Peyer's patch (tissue), 4 donors: ENCODE data around the gene DDX28. TPM values are rescaled to one million over a fixed set of nuclear protein-coding genes. Genes with fewer than 3 reads are reported as not detected.

Experiments used
- DNase-seq, 3 donors: peaks; one replicate each; pipeline ENCODE4 v3.0.0-alpha.2; 2017 to 2019
- H3K27ac ChIP-seq, 4 donors: fragments of 200-600 bp; sonication (generic); one replicate each; pipeline ENCODE4 v1.5.1; 2016 to 2019
- H3K27me3 ChIP-seq, 2 donors: fragments of 200-600 bp; sonication (generic); one replicate each; pipeline ENCODE4 v1.5.1; 2019
- H3K36me3 ChIP-seq, 3 donors: fragments of 200-600 bp; sonication (generic); one replicate each; pipeline ENCODE4 v1.5.1; 2016 to 2019
- H3K4me1 ChIP-seq, 4 donors: fragments of 200-600 bp; sonication (generic); one replicate each; pipeline ENCODE4 v1.5.1; 2016 to 2019
- H3K4me3 ChIP-seq, 4 donors: fragments of 200-600 bp; sonication (generic); 1 replicate in 3 of 4; 2 replicates in 1 of 4; pipeline ENCODE4 v1.5.1; 2016 to 2019; ENCODE audit warnings: mild to moderate bottlenecking in 1 of 4
- H3K9me3 ChIP-seq, 4 donors: fragments of 200-600 bp; sonication (generic); one replicate each; pipeline ENCODE4 v1.5.1; 2016 to 2019; ENCODE audit warnings: mild to moderate bottlenecking in 1 of 4
- POLR2A ChIP-seq, 2 donors: fragments of 450-650 bp; IDR thresholded peaks; one replicate each; pipeline ENCODE4 v1.5.1; 2017; ENCODE audit warnings: antibody characterized with exemption in 2 of 2, mild to moderate bottlenecking in 2 of 2, moderate library complexity in 2 of 2
- total RNA-seq, 4 donors: library from RNA; depleted of rRNA; stranded (reverse); fragments of >200 nt; gene quantifications; one replicate each; pipeline ENCODE4 v1.1.0, GENCODE V29; 2016
- TF ChIP-seq, protein P1 (sequence below), 6 experiments: fragments of 450-650 bp in 4 of 6; fragments of 200-600 bp in 2 of 6; sonication (generic) in 1 of 6; IDR thresholded peaks; one replicate each; pipeline ENCODE4 v1.5.1; 2017 to 2019; ENCODE audit warnings: antibody characterized with exemption in 6 of 6, mild to moderate bottlenecking in 3 of 6, moderate library complexity in 1 of 6

Gene DDX28
- total RNA-seq, 4 donors from 2014 or later, result 3.4 to 6.7 (median 4.1) TPM

DNA sequence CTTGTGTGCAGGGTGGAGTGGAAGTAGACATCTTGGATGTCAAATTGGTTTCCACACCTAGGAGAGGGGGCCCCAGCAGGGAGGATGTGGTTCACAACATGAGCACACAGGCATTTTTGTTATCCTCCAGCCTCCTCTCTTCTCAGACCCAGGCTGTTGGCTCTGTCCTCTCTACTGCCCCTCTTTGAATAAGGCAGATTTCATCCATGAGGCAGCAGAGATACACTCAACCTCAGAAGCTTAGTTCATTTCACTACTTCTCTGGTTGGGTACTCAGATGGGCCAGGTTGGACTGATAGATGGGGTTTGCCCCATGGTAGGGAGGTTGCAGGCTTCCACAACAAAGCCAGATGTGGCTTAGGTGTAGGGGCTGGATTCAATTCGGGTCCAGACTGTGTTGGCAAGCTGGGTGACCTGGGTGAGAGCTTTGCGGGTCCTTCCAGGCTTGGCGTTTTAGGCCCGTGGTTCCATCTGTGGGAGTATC is 39.9 kb upstream of the DDX28 start:
- Histone ChIP-seq H3K4me3 (no peak overlapping the region), H3K27ac (peak overlapping the region in 1 of 4 donors; percentile 13), H3K36me3 (peaks cover 0 to 9% (median 0%) of the 10 kb centered on the region in 3 donors), H3K4me1 (peaks cover 0 to 7% (median 3%) of the 10 kb centered on the region in 4 donors), H3K27me3 (no peaks in the 10 kb centered on the region), H3K9me3 (no peaks in the 10 kb centered on the region)
- no peak for TF ChIP-seq POLR2A (IDR thresholded peaks at IDR 0.05)
- TF ChIP-seq, protein P1, sequence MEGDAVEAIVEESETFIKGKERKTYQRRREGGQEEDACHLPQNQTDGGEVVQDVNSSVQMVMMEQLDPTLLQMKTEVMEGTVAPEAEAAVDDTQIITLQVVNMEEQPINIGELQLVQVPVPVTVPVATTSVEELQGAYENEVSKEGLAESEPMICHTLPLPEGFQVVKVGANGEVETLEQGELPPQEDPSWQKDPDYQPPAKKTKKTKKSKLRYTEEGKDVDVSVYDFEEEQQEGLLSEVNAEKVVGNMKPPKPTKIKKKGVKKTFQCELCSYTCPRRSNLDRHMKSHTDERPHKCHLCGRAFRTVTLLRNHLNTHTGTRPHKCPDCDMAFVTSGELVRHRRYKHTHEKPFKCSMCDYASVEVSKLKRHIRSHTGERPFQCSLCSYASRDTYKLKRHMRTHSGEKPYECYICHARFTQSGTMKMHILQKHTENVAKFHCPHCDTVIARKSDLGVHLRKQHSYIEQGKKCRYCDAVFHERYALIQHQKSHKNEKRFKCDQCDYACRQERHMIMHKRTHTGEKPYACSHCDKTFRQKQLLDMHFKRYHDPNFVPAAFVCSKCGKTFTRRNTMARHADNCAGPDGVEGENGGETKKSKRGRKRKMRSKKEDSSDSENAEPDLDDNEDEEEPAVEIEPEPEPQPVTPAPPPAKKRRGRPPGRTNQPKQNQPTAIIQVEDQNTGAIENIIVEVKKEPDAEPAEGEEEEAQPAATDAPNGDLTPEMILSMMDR (IDR thresholded peaks at IDR 0.05), result no peak
- DNase-seq, result peak in 2 of 3 donors; percentile 45 to 69

DNA sequence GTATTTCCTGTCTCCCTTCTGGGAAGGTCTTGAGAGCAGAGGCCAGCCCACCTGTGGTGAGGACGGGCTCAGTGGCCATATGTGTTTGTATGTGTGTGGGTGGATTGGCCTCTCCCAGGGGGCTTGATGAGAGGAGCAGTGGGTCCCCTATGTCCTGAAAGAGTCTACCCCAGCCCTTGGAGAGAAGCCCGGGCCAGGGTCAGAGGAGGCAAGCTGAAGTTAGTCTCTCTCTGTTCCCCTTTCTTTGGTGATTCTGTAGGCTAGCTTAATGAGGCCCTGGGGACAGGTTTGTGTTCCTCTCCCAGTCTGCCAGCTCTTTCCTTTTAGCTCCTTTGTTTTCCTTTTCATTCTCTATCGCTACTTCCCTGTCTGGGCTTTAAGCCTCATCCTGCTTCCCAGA is 38.4 kb upstream of the DDX28 start:
- Histone ChIP-seq H3K4me1 (peaks cover 0 to 7% (median 3%) of the 10 kb centered on the region in 4 donors), H3K27me3 (no peaks in the 10 kb centered on the region), H3K4me3 (no peak overlapping the region), H3K9me3 (no peaks in the 10 kb centered on the region), H3K27ac (no peak overlapping the region), H3K36me3 (peaks cover 0 to 9% (median 0%) of the 10 kb centered on the region in 3 donors)
- DNase-seq, result peak in 1 of 3 donors; percentile 26
- TF ChIP-seq, protein P1 (IDR thresholded peaks at IDR 0.05), result no peak
- TF ChIP-seq POLR2A (IDR thresholded peaks at IDR 0.05), result no peak

DNA sequence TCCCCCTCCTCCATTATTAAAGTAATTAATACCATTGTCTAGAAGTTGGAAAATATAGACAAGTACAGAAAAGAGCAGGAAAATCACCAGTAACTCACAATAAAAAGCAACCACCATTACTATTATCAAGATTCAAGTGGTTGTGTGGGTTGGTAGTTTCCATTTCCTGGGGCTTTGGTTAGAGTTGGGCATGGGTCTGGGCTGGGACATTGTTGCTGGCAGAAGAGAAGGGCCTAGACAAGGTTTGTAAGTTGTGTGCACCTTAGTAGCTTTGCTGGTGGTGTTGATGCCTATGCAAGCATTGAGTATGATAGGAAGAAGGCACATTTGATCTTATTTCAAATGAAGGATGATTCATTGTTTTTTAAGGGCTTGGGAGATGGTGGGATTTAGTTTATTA is 36.8 kb upstream of the DDX28 start:
- no peak for TF ChIP-seq POLR2A (IDR thresholded peaks at IDR 0.05)
- TF ChIP-seq, protein P1 (IDR thresholded peaks at IDR 0.05), result no peak
- DNase-seq, result no peak
- peaks cover 0 to 23% (median 0%) of the 10 kb centered on the region in 3 donors for H3K36me3 ChIP-seq
- no peaks in the 10 kb centered on the region for H3K27me3 ChIP-seq
- H3K9me3 ChIP-seq, result no peaks in the 10 kb centered on the region
- H3K4me3 ChIP-seq, result no peak overlapping the region
- H3K4me1 ChIP-seq, result peaks cover 0 to 6% (median 3%) of the 10 kb centered on the region in 4 donors
- H3K27ac ChIP-seq, result no peak overlapping the region

DNA sequence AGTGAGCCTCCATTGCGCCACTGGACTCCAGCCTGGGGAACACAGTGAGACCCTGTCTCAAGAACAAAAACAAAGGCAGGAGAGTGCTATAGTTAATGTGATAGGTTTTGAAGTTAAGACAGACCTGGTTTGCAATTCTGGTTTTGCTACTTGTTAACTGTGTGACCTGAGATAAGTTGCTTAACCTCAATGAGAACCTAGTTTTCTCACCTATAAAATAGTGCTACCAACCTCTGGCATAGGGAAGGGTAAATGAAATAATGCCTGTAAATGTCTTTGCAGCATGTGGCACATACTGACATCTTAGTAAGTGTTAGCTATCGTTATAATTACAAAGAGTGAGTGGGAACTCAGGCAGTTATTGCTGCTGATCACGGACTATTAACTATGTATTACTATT is 32.4 kb upstream of the DDX28 start:
- peaks cover 0 to 25% (median 0%) of the 10 kb centered on the region in 3 donors for H3K36me3 ChIP-seq
- no peak overlapping the region for H3K4me3 ChIP-seq
- TF ChIP-seq POLR2A (IDR thresholded peaks at IDR 0.05), result no peak
- TF ChIP-seq, protein P1 (IDR thresholded peaks at IDR 0.05), result no peak
- H3K9me3 ChIP-seq, result no peaks in the 10 kb centered on the region
- no peak overlapping the region for H3K27ac ChIP-seq
- no peaks in the 10 kb centered on the region for H3K27me3 ChIP-seq
- H3K4me1 ChIP-seq, result no peaks in the 10 kb centered on the region
- no peak for DNase-seq

DNA sequence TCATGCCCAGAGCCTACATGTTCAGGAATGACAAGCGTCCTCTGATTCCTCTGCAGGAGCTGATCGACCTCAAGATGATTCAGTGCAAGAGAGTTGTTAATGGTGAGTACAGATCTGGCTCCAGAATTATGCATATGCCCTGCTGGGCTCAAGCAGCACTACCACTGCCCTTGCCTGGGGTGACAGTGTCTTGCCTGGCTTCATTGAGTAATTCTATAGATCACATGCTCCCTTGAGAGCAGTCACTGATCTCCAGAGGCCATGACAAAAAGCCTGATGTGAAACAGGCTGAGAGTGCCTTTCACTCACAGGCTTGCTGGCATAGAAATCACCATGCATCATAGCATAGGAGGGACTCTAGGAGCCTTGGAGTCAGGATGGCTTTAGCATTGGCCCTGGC is 26.4 kb upstream of the DDX28 start:
- H3K27ac ChIP-seq, result no peak overlapping the region
- no peaks in the 10 kb centered on the region for H3K27me3 ChIP-seq
- H3K9me3 ChIP-seq, result no peaks in the 10 kb centered on the region
- no peak for DNase-seq
- no peak overlapping the region for H3K4me3 ChIP-seq
- H3K36me3 ChIP-seq, result peaks cover 0 to 21% (median 0%) of the 10 kb centered on the region in 3 donors
- TF ChIP-seq POLR2A (IDR thresholded peaks at IDR 0.05), result no peak
- TF ChIP-seq, protein P1 (IDR thresholded peaks at IDR 0.05), result no peak
- H3K4me1 ChIP-seq, result no peaks in the 10 kb centered on the region

DNA sequence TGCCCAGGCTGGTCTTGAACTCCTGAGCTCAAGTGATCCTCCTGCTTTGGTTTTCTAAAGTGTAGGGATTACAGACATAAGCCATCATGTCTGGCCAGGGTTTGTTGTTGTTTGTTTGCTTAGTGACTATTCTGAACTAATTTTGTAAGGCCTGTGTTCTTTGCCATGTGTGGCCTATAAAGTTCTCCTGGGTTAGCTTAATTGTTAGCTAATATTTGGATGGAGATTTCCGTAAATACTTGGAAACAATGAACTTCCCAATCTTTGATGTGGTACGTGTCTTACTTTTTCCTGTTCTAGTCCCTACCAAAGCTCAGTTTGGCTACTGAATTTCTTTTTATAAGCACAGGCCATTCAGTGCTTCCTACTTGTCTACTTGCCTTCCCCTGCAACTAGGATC is 25.0 kb upstream of the DDX28 start:
- Histone ChIP-seq H3K9me3 (no peaks in the 10 kb centered on the region), H3K36me3 (peaks cover 0 to 12% (median 0%) of the 10 kb centered on the region in 3 donors), H3K27ac (no peak overlapping the region), H3K4me3 (no peak overlapping the region), H3K4me1 (no peaks in the 10 kb centered on the region), H3K27me3 (no peaks in the 10 kb centered on the region)
- TF ChIP-seq, protein P1 (IDR thresholded peaks at IDR 0.05), result no peak
- TF ChIP-seq POLR2A (IDR thresholded peaks at IDR 0.05), result no peak
- DNase-seq, result no peak
